Measurements from ENCODE around the gene UMODL1.
"Not testable (repeated sequence)": the region's sequence is repeated elsewhere in the genome, so short reads cannot be mapped to it uniquely, and the experiment has no call there.

The UMODL1 gene

GRCh38 chr21:42068592-42068991 is 2.5 kb upstream of the UMODL1 start:
- ChIA-PET CTCF (no interaction called here), POLR2A (ENCODE audit: low non-redundant PET) (no interaction called here)
- DNase-seq (ENCODE audit: low spot score): no peak
- TF ChIP-seq CTCF (conservative IDR thresholded peaks at IDR 0.05; ENCODE audit: low read depth): no peak
- H3K27ac ChIP-seq: no peak overlapping the region

GRCh38 chr21:42069327-42069726 is 1.8 kb upstream of the UMODL1 start:
- H3K27ac ChIP-seq: no peak overlapping the region
- TF ChIP-seq CTCF (conservative IDR thresholded peaks at IDR 0.05; ENCODE audit: low read depth): no peak
- ChIA-PET CTCF (no interaction called here), POLR2A (ENCODE audit: low non-redundant PET) (no interaction called here)
- no peak for DNase-seq (ENCODE audit: low spot score)

- DNase-seq (ENCODE audit: low spot score): no peak
- H3K27ac ChIP-seq: no peak overlapping the region
- CTCF ChIA-PET: interaction anchor here (0.6 kb wide), 1 partner anchor 1230 kb away, joined by 3 read pairs; no protein-coding TSS in a partner anchor
- no peak for TF ChIP-seq CTCF (conservative IDR thresholded peaks at IDR 0.05; ENCODE audit: low read depth)
- POLR2A ChIA-PET (ENCODE audit: low non-redundant PET): no interaction called here
These were observed 1.3 kb upstream of the UMODL1 start for GRCh38 chr21:42069843-42070242.

- ChIA-PET CTCF (interaction anchor here (0.5 to 0.6 kb wide), 2 partner anchors 8 to 12 kb away, joined by 3 to 4 read pairs; no protein-coding TSS in a partner anchor), POLR2A (ENCODE audit: low non-redundant PET) (no interaction called here)
- DNase-seq (ENCODE audit: low spot score): no peak
- H3K27ac ChIP-seq: no peak overlapping the region
- TF ChIP-seq CTCF (conservative IDR thresholded peaks at IDR 0.05; ENCODE audit: low read depth): no peak
These were observed 2.3 kb downstream of the UMODL1 start for GRCh38 chr21:42073145-42074099.

GRCh38 chr21:42075686-42076471 is 4.8 kb downstream of the UMODL1 start:
- no peak for DNase-seq (ENCODE audit: low spot score)
- CTCF ChIA-PET: interaction anchor here (0.6 kb wide), 1 partner anchor 78 kb away, joined by 4 read pairs; no protein-coding TSS in a partner anchor
- no peak overlapping the region for H3K27ac ChIP-seq
- no peak for TF ChIP-seq CTCF (conservative IDR thresholded peaks at IDR 0.05; ENCODE audit: low read depth)
- POLR2A ChIA-PET (ENCODE audit: low non-redundant PET): no interaction called here

- POLR2A ChIA-PET (ENCODE audit: low non-redundant PET); CTCF ChIA-PET; H3K27ac ChIP-seq; DNase-seq (ENCODE audit: low spot score): not testable (repeated sequence)
These were observed 6.6 kb downstream of the UMODL1 start for GRCh38 chr21:42077685-42078238.

GRCh38 chr21:42078247-42079007 is 7.3 kb downstream of the UMODL1 start:
- H3K27ac ChIP-seq; DNase-seq (ENCODE audit: low spot score); POLR2A ChIA-PET (ENCODE audit: low non-redundant PET); CTCF ChIA-PET: not testable (repeated sequence)
